Suprapubic skin (tissue), 4 donors: ENCODE measurements around the gene CACNA2D1.

Experiments used
- CTCF ChIP-seq, 2 donors: fragments of 200-600 bp in 1 of 2; fragments of 450-650 bp in 1 of 2; sonication (generic) in 1 of 2; IDR thresholded peaks; one replicate each; pipeline ENCODE4 v1.5.1; 2016 to 2019; ENCODE audit warnings: antibody characterized with exemption in 2 of 2, mild to moderate bottlenecking in 1 of 2, moderate library complexity in 1 of 2
- POLR2A ChIP-seq, 2 donors: fragments of 450-650 bp; IDR thresholded peaks; one replicate each; pipeline ENCODE4 v1.6.1; 2017; ENCODE audit warnings: antibody characterized with exemption in 2 of 2, mild to moderate bottlenecking in 2 of 2, moderate library complexity in 2 of 2
- POLR2AphosphoS5 ChIP-seq, 3 donors: sonication (generic); formaldehyde crosslinking; IDR thresholded peaks; one replicate each; pipeline ENCODE4 v1.6.1; 2017; ENCODE audit warnings: antibody characterized with exemption in 3 of 3

- no peak for TF ChIP-seq CTCF (IDR thresholded peaks at IDR 0.05)
- no peak for TF ChIP-seq POLR2A (IDR thresholded peaks at IDR 0.05)
- no peak for TF ChIP-seq POLR2AphosphoS5 (IDR thresholded peaks at IDR 0.05)
These were observed 219.0 kb downstream of the CACNA2D1 start for GRCh38 chr7:82224529-82224928.
